Esophagus muscularis mucosa (tissue), 4 donors: ENCODE data around the gene CACNA1S. TPM values are rescaled to one million over a fixed set of nuclear protein-coding genes. Genes with fewer than 3 reads are reported as not detected.

ENCODE experiments used
- DNase-seq: peaks from one replicate; pipeline ENCODE4 v3.0.0-alpha.2; 2017; ENCODE audit errors: extremely low spot score
- H3K27ac ChIP-seq, 4 donors: fragments of 200-600 bp; sonication (generic); replicated peaks in 1 of 4; 1 replicate in 3 of 4; 2 replicates in 1 of 4; pipeline ENCODE4 v1.5.1; 2016 to 2019; ENCODE audit warnings: mild to moderate bottlenecking in 1 of 4
- H3K27me3 ChIP-seq, 4 donors: fragments of 200-600 bp; sonication (generic); one replicate each; pipeline versions ENCODE4 v1.5.1 to v1.6.0; 2016 to 2019
- H3K36me3 ChIP-seq, 4 donors: fragments of 200-600 bp; sonication (generic); one replicate each; pipeline ENCODE4 v1.5.1; 2016 to 2019
- H3K4me1 ChIP-seq, 4 donors: fragments of 200-600 bp; sonication (generic); one replicate each; pipeline ENCODE4 v1.5.1; 2016 to 2019
- H3K4me3 ChIP-seq, 4 donors: fragments of 200-600 bp; sonication (generic); 1 replicate in 2 of 4; 2 replicates in 2 of 4; pipeline ENCODE4 v1.5.1; 2016 to 2019; ENCODE audit warnings: mild to moderate bottlenecking in 4 of 4, moderate library complexity in 1 of 4
- H3K9me3 ChIP-seq, 4 donors: fragments of 200-600 bp; sonication (generic); 1 replicate in 3 of 4; 2 replicates in 1 of 4; pipeline ENCODE4 v1.5.1; 2016 to 2019
- CTCF ChIP-seq, 3 experiments: fragments of 200-600 bp in 2 of 3; fragments of 450-650 bp in 1 of 3; sonication (generic) in 2 of 3; IDR thresholded peaks; one replicate each; pipeline ENCODE4 v1.5.1; 2017 to 2019; ENCODE audit warnings: antibody characterized with exemption in 3 of 3, mild to moderate bottlenecking in 2 of 3, moderate library complexity in 1 of 3
- EP300 ChIP-seq: sonication (generic); formaldehyde crosslinking; IDR thresholded peaks from one replicate; pipeline ENCODE4 v1.6.1; 2017; ENCODE audit warnings: antibody characterized with exemption
- POLR2A ChIP-seq: fragments of 450-650 bp; IDR thresholded peaks from one replicate; pipeline ENCODE4 v1.6.1; 2017; ENCODE audit warnings: antibody characterized with exemption, moderate library complexity, mild to moderate bottlenecking, low read depth
- POLR2AphosphoS5 ChIP-seq, 2 donors: sonication (generic); formaldehyde crosslinking; IDR thresholded peaks; one replicate each; pipeline ENCODE4 v1.6.1; 2017; ENCODE audit warnings: antibody characterized with exemption in 2 of 2
- WGBS: methylation state at CpG from one replicate; pipeline ENCODE4 v1.1.5; 2018; 5-methylcytosine and 5-hydroxymethylcytosine counted together
- intact Hi-C: fragments of 100-400 bp; cut with DNase I; formaldehyde crosslinking; loops from one replicate; pipeline ENCODE4 v1.15.1; 2023
- total RNA-seq, 4 donors: library from RNA; depleted of rRNA; stranded (reverse); fragments of >200 nt; gene quantifications; one replicate each; pipeline versions ENCODE4 v1.1.0 to v1.2.1, GENCODE V29; 2016

The CACNA1S gene
- total RNA-seq, 4 donors from 2014 or later, result not detected

- TF ChIP-seq POLR2A, result no peak
- WGBS, result 74% methylated on average over 3 of the region's 3 CpGs
- intact Hi-C loops, result no loop called here
Observed at GRCh38 chr1:201026234-201026633, 86.0 kb downstream of the CACNA1S start.

GRCh38 chr1:201025571-201026002 is 86.6 kb downstream of the CACNA1S start:
- Histone ChIP-seq H3K27me3 (peaks cover 0 to 10% (median 0%) of the 10 kb centered on the region in 4 donors), H3K27ac (peak overlapping the region in 1 of 4 donors; percentile 8), H3K4me3 (no peak overlapping the region), H3K36me3 (no peaks in the 10 kb centered on the region), H3K4me1 (peaks cover 40 to 86% (median 79%) of the 10 kb centered on the region in 4 donors), H3K9me3 (no peaks in the 10 kb centered on the region)
- no peak for TF ChIP-seq EP300
- TF ChIP-seq POLR2A, result no peak
- TF ChIP-seq POLR2AphosphoS5 (IDR thresholded peaks at IDR 0.05), result no peak
- TF ChIP-seq CTCF (IDR thresholded peaks at IDR 0.05), result peak in 1 of 3 experiments; percentile 20
- WGBS, result 83% methylated on average over 6 of the region's 7 CpGs
- DNase-seq, result no peak
- intact Hi-C loops, result no loop called here

More at GRCh38 chr1:201026234-201026633, 86.0 kb downstream of the CACNA1S start:
- H3K9me3 ChIP-seq, result no peaks in the 10 kb centered on the region
- H3K27ac ChIP-seq, result peak overlapping the region in 2 of 4 donors; percentile 8 to 52
- no peak overlapping the region for H3K4me3 ChIP-seq
- no peak for DNase-seq
- no peaks in the 10 kb centered on the region for H3K36me3 ChIP-seq
- peaks cover 0 to 10% (median 0%) of the 10 kb centered on the region in 4 donors for H3K27me3 ChIP-seq
- H3K4me1 ChIP-seq, result peaks cover 40 to 81% (median 76%) of the 10 kb centered on the region in 4 donors

- intact Hi-C loops, result no loop called here
- 83% methylated on average over 1 of the region's 2 CpGs for WGBS
Observed at GRCh38 chr1:201024625-201024998, 87.6 kb downstream of the CACNA1S start.

GRCh38 chr1:201023920-201024624 is 88.2 kb downstream of the CACNA1S start:
- H3K4me3 ChIP-seq, result peak overlapping the region; percentile 63 to 77 (median 64)
- H3K27me3 ChIP-seq, result peaks cover 0 to 10% (median 0%) of the 10 kb centered on the region in 4 donors
- H3K9me3 ChIP-seq, result no peaks in the 10 kb centered on the region
- H3K4me1 ChIP-seq, result peaks cover 40 to 75% (median 72%) of the 10 kb centered on the region in 4 donors
- TF ChIP-seq POLR2A (no peak), POLR2AphosphoS5 (IDR thresholded peaks at IDR 0.05) (no peak), CTCF (IDR thresholded peaks at IDR 0.05) (no peak), EP300 (no peak)
- 49% methylated on average over 17 of the region's 17 CpGs for WGBS
- intact Hi-C loops, result no loop called here
- H3K27ac ChIP-seq, result peak overlapping the region in 3 of 4 donors; percentile 0 to 50 (median 10)
- no peaks in the 10 kb centered on the region for H3K36me3 ChIP-seq
- no peak for DNase-seq

More at GRCh38 chr1:201024625-201024998, 87.6 kb downstream of the CACNA1S start:
- H3K4me3 ChIP-seq, result no peak overlapping the region
- peaks cover 40 to 80% (median 77%) of the 10 kb centered on the region in 4 donors for H3K4me1 ChIP-seq
- no peaks in the 10 kb centered on the region for H3K9me3 ChIP-seq
- H3K36me3 ChIP-seq, result no peaks in the 10 kb centered on the region
- DNase-seq, result no peak
- peaks cover 0 to 10% (median 0%) of the 10 kb centered on the region in 4 donors for H3K27me3 ChIP-seq
- TF ChIP-seq POLR2A (no peak), CTCF (IDR thresholded peaks at IDR 0.05) (no peak), EP300 (no peak), POLR2AphosphoS5 (IDR thresholded peaks at IDR 0.05) (no peak)
- peak overlapping the region in 1 of 4 donors; percentile 10 for H3K27ac ChIP-seq

DNA sequence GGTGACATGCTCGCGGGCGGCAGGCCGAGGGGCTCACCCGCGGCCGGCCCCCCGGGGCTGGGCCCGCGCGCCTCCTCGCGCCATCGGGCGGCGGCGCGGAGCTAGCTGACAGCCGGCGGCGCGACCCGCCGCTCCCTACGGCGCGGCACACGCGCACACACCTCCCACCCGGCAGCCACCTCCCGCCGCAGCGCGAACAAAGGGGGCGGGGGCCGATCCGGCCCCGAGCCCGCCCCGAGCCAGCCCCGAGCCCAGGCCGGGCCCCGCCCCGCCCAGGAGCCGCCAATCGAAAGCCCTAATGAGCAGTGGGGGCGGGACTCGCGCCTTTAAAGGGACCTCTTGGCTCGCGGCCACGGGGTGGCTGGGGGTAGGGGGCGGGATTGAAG is 88.7 kb downstream of the CACNA1S start, which contains the start of gene KIF21B:
TSS of gene KIF21B (minus strand) at position 198 of the 386 bp plus-strand sequence. CDS start 331 bp downstream, outside the sequence.
- Histone ChIP-seq H3K4me1 (peaks cover 34 to 69% (median 66%) of the 10 kb centered on the region in 4 donors), H3K4me3 (peak within 1 kb of the TSS; percentile 63 to 77 (median 64)), H3K9me3 (no peaks in the 10 kb centered on the region), H3K36me3 (no peaks in the 10 kb centered on the region), H3K27ac (peak within 1 kb of the TSS; percentile 39 to 62 (median 52)), H3K27me3 (peaks cover 0 to 10% (median 0%) of the 10 kb centered on the region in 4 donors)
- TF ChIP-seq EP300 (no peak), POLR2AphosphoS5 (IDR thresholded peaks at IDR 0.05) (no peak), POLR2A (no peak), CTCF (IDR thresholded peaks at IDR 0.05) (no peak)
- peak; percentile 94 for DNase-seq
- 9% methylated on average over 7 of the region's 53 CpGs for WGBS
- intact Hi-C loops, result no loop called here
